ENCODE data around the gene MGP.

DNA sequence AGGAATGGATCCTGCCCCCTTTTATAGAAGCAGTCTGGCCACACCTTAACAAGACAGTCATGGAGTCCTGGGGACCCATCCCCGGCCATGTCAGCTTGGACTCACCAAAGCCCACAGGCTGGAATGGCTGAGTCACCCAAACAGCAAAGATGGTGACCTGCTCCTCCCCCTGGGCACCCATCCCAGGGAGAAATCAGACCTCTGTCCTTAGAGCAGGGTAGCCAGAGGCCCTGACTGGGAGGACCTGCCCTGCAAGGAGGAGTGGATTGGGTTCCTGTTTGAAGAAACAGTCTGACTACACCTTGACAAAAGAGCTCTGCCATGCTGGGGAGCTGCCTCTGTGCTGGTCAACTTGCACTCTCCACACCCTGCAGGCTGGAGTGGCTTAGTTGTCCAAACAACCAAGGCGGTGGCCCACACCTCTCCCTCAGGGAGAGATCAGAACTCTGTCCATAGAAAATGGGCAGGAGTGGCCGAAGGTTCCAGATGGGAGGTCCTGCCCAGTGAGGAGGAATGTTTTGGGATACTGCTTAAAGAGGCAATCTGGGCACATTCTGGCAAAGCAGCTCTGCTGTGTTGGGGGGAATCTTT, 16.6 kb downstream of the MGP start:
- no peak for TF ChIP-seq POLR2AphosphoS5 (IDR thresholded peaks at IDR 0.05)
- TF ChIP-seq, protein P1, sequence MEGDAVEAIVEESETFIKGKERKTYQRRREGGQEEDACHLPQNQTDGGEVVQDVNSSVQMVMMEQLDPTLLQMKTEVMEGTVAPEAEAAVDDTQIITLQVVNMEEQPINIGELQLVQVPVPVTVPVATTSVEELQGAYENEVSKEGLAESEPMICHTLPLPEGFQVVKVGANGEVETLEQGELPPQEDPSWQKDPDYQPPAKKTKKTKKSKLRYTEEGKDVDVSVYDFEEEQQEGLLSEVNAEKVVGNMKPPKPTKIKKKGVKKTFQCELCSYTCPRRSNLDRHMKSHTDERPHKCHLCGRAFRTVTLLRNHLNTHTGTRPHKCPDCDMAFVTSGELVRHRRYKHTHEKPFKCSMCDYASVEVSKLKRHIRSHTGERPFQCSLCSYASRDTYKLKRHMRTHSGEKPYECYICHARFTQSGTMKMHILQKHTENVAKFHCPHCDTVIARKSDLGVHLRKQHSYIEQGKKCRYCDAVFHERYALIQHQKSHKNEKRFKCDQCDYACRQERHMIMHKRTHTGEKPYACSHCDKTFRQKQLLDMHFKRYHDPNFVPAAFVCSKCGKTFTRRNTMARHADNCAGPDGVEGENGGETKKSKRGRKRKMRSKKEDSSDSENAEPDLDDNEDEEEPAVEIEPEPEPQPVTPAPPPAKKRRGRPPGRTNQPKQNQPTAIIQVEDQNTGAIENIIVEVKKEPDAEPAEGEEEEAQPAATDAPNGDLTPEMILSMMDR (IDR thresholded peaks at IDR 0.05) = no peak
- TF ChIP-seq POLR2A (IDR thresholded peaks at IDR 0.05) = no peak
- no peak for TF ChIP-seq EP300 (IDR thresholded peaks at IDR 0.05; ENCODE audit: low read depth)

Data from transverse colon (tissue), 4 donors.